Central memory CD8-positive, alpha-beta T cell (primary cell): ENCODE results near the gene OLIG1.

Experiments
- ATAC-seq: fragments of 150-1000 bp; cut with Tn5 transposase; replicated peaks from 2 replicates; pipeline ENCODE4 v1.10.0; 2022; ENCODE audit warnings: mild to moderate bottlenecking, moderate FRiP score, moderate number of reproducible peaks; ENCODE audit not compliant: poor library complexity, severe bottlenecking; ENCODE audit errors: extremely low read depth
- DNase-seq, 2 donors: peaks; one replicate each; pipeline ENCODE4 v3.0.0; 2021; ENCODE audit warnings: low spot score in 2 of 2
- H3K27ac Mint-ChIP-seq: one replicate; pipeline ENCODE4 v1.8.0; 2022; ENCODE audit warnings: low read depth, mild to moderate bottlenecking, moderate library complexity, mixed read lengths
- H3K27me3 Mint-ChIP-seq: one replicate; pipeline ENCODE4 v1.8.0; 2022; ENCODE audit warnings: mixed read lengths
- H3K36me3 Mint-ChIP-seq: one replicate; pipeline ENCODE4 v1.8.0; 2022; ENCODE audit warnings: mild to moderate bottlenecking, moderate library complexity, mixed read lengths; ENCODE audit not compliant: insufficient read depth
- H3K4me1 Mint-ChIP-seq: one replicate; pipeline ENCODE4 v1.8.0; 2022; ENCODE audit warnings: mixed read lengths
- H3K4me3 Mint-ChIP-seq: one replicate; pipeline ENCODE4 v1.8.0; 2022; ENCODE audit warnings: mild to moderate bottlenecking, moderate library complexity, mixed read lengths
- H3K9me3 Mint-ChIP-seq: one replicate; pipeline ENCODE4 v1.8.0; 2022; ENCODE audit warnings: mixed read lengths

OLIG1 gene, protein sequence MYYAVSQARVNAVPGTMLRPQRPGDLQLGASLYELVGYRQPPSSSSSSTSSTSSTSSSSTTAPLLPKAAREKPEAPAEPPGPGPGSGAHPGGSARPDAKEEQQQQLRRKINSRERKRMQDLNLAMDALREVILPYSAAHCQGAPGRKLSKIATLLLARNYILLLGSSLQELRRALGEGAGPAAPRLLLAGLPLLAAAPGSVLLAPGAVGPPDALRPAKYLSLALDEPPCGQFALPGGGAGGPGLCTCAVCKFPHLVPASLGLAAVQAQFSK

DNA sequence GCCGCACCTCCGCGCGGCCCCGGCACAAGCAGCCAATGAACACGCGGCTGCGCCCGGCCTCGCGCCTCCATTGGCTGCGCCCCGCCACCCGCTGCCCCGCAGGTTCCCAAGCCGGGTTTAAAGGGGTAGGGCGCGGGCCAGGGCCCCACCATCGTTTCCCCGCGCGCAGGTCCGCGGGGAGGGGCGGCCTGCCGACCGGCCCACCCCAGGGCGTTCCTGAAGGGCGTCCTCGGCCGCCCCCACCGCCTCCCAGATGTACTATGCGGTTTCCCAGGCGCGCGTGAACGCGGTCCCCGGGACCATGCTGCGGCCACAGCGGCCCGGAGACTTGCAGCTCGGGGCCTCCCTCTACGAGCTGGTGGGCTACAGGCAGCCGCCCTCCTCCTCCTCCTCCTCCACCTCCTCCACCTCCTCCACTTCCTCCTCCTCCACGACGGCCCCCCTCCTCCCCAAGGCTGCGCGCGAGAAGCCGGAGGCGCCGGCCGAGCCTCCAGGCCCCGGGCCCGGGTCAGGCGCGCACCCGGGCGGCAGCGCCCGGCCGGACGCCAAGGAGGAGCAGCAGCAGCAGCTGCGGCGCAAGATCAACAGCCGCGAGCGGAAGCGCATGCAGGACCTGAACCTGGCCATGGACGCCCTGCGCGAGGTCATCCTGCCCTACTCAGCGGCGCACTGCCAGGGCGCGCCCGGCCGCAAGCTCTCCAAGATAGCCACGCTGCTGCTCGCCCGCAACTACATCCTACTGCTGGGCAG, at the start of gene OLIG1:
Gene OLIG1 (plus strand): TSS at position 148 of the 750 bp plus-strand sequence. CDS start 106 bp downstream, at position 254.
- DNase-seq = no peak
- peaks cover 17% of the 10 kb centered on the region for H3K4me1 Mint-ChIP-seq
- H3K9me3 Mint-ChIP-seq = no peaks in the 10 kb centered on the region
- H3K4me3 Mint-ChIP-seq = peak within 1 kb of the TSS; percentile 71
- no peak within 1 kb of the TSS for H3K27ac Mint-ChIP-seq
- peaks cover 87% of the 10 kb centered on the region for H3K27me3 Mint-ChIP-seq
- ATAC-seq = peak; percentile 44
- H3K36me3 Mint-ChIP-seq = peaks cover 2% of the 10 kb centered on the region

DNA sequence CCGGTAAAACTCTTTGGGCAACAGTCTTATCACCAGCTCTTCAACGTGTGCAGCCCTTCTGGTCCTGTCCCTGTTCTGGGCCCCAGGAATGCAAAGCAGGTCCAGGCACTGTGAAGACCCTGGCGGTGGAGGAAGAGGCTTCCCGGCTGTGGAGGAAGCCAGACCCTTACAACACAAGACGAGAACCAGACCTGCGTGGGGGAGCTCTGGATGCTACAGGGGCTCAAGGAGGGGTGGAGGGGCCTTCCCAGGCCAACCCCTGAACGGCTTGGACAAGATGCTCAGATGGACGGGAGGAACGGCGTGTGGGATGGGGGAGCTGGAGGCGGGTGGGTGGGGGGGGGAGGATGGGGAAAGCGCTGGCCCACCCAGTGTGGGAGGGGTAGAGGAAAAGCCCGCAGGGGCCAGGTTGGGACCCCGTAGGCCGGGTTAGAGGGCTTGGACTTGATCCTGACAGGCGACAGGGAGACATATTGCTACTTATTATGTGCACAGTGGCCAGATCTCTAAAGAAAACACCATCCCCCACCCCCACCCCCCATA, 49.3 kb upstream of the OLIG1 start:
- H3K4me1 Mint-ChIP-seq = peaks cover 37% of the 10 kb centered on the region
- ATAC-seq (no peak), DNase-seq (no peak)
- H3K4me3 Mint-ChIP-seq = peak overlapping the region; percentile 68
- H3K9me3 Mint-ChIP-seq = no peaks in the 10 kb centered on the region
- H3K27me3 Mint-ChIP-seq = peaks cover 94% of the 10 kb centered on the region
- no peak overlapping the region for H3K27ac Mint-ChIP-seq
- H3K36me3 Mint-ChIP-seq = peaks cover 7% of the 10 kb centered on the region

DNA sequence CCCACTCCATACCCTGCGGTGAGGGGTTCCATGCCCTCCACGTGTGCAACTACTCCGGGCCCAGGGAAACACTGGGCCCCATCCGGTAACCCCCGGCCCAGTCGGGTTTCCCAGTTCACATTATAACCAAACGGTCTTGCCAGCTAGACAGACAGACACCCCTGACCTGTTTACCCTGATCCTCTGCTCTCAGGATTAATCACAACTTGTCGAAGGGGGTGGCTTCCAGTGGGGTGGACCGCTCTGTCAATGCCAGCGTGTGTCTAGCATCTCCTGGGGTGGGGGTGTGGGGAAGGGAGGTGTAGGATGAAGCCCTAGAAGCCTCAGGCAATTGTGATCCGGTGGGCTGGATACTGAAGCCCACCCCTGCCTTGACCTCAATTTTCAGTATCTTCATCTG, 48.8 kb upstream of the OLIG1 start:
- Mint-ChIP-seq H3K4me3 (no peak overlapping the region), H3K27me3 (peaks cover 94% of the 10 kb centered on the region), H3K4me1 (peaks cover 41% of the 10 kb centered on the region), H3K9me3 (no peaks in the 10 kb centered on the region), H3K27ac (no peak overlapping the region), H3K36me3 (peaks cover 12% of the 10 kb centered on the region)
- DNase-seq (no peak), ATAC-seq (no peak)

DNA sequence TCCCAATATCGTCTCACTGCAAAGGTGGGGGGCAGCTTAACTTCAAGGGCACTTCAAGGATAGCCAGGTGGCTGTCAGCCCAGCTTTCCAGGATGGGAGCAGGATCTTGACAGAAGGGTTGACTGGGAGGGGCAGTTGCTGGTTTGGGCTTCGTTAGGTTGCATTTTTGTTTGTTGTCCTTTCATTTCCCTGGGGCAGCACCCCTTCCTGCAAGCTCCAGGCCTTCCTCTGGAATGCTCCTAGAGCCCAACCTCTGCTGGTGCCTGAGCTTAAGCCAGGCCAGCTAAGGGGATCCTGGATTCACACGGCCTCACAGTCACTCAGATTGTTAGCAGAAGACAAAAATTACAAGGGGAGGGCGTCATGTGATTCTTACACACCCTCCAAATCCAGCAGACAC, 48.3 kb upstream of the OLIG1 start:
- Mint-ChIP-seq H3K27me3 (peaks cover 94% of the 10 kb centered on the region), H3K4me3 (no peak overlapping the region), H3K36me3 (peaks cover 15% of the 10 kb centered on the region), H3K4me1 (peaks cover 46% of the 10 kb centered on the region), H3K27ac (no peak overlapping the region), H3K9me3 (no peaks in the 10 kb centered on the region)
- DNase-seq (no peak), ATAC-seq (no peak)

DNA sequence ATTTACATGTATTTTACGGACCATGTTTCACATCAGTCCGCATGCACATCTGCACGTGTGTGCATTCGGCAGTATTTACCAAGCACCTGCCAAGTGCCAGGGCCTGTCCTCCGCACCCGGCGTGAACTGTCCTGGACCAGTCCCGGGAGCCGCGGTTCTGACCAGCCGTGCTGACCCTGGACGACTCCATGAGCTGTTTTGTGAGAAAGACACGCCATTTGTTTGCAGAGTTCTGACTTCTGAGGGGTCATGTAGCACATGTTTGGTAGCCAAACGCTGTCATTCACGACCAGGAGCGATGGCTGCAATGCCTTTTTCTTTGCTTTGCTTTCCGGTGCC, 47.5 kb upstream of the OLIG1 start:
- H3K36me3 Mint-ChIP-seq = peaks cover 17% of the 10 kb centered on the region
- peak overlapping the region; percentile 53 for H3K4me3 Mint-ChIP-seq
- peaks cover 49% of the 10 kb centered on the region for H3K4me1 Mint-ChIP-seq
- no peaks in the 10 kb centered on the region for H3K9me3 Mint-ChIP-seq
- DNase-seq (no peak), ATAC-seq (no peak)
- no peak overlapping the region for H3K27ac Mint-ChIP-seq
- peaks cover 92% of the 10 kb centered on the region for H3K27me3 Mint-ChIP-seq

DNA sequence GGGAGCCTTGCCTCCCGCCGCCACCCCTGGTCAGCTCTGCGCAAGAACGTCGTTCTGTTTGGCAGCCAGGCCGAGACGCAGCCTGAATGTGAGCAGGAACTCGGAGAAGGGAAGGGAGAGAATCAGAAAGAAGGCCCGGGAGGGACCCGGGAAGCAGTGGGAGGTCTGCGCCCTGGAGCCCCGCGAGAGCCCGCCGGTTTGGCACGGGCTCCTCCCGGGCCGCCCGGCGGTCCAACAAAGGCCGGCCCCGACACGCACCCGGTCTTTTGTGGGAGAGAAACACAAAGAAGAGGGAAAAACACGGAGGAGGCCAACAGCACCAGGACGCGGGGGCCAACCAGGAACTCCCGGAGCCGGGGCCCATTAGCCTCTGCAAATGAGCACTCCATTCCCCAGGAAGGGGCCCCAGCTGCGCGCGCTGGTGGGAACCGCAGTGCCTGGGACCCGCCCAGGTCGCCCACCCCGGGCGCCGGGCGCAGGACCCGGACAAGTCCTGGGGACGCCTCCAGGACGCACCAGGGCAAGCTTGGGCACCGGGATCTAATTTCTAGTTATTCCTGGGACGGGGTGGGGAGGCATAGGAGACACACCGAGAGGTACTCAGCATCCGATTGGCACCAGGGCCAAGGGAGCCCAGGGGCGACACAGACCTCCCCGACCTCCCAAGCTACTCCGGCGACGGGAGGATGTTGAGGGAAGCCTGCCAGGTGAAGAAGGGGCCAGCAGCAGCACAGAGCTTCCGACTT, 46.9 kb upstream of the OLIG1 start:
- DNase-seq = no peak
- ATAC-seq = no peak
- Mint-ChIP-seq H3K4me3 (peak overlapping the region; percentile 53), H3K27ac (no peak overlapping the region), H3K27me3 (peaks cover 89% of the 10 kb centered on the region), H3K36me3 (peaks cover 17% of the 10 kb centered on the region), H3K4me1 (peaks cover 49% of the 10 kb centered on the region), H3K9me3 (no peaks in the 10 kb centered on the region)

DNA sequence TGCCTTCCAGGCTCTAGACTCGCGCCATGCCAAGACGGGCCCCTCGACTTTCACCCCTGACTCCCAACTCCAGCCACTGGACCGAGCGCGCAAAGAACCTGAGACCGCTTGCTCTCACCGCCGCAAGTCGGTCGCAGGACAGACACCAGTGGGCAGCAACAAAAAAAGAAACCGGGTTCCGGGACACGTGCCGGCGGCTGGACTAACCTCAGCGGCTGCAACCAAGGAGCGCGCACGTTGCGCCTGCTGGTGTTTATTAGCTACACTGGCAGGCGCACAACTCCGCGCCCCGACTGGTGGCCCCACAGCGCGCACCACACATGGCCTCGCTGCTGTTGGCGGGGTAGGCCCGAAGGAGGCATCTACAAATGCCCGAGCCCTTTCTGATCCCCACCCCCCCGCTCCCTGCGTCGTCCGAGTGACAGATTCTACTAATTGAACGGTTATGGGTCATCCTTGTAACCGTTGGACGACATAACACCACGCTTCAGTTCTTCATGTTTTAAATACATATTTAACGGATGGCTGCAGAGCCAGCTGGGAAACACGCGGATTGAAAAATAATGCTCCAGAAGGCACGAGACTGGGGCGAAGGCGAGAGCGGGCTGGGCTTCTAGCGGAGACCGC, 46.3 kb upstream of the OLIG1 start:
- Mint-ChIP-seq H3K9me3 (no peaks in the 10 kb centered on the region), H3K27me3 (peaks cover 89% of the 10 kb centered on the region), H3K27ac (no peak overlapping the region), H3K4me1 (peaks cover 49% of the 10 kb centered on the region), H3K4me3 (peak overlapping the region; percentile 3), H3K36me3 (peaks cover 17% of the 10 kb centered on the region)
- DNase-seq (no peak), ATAC-seq (no peak)

DNA sequence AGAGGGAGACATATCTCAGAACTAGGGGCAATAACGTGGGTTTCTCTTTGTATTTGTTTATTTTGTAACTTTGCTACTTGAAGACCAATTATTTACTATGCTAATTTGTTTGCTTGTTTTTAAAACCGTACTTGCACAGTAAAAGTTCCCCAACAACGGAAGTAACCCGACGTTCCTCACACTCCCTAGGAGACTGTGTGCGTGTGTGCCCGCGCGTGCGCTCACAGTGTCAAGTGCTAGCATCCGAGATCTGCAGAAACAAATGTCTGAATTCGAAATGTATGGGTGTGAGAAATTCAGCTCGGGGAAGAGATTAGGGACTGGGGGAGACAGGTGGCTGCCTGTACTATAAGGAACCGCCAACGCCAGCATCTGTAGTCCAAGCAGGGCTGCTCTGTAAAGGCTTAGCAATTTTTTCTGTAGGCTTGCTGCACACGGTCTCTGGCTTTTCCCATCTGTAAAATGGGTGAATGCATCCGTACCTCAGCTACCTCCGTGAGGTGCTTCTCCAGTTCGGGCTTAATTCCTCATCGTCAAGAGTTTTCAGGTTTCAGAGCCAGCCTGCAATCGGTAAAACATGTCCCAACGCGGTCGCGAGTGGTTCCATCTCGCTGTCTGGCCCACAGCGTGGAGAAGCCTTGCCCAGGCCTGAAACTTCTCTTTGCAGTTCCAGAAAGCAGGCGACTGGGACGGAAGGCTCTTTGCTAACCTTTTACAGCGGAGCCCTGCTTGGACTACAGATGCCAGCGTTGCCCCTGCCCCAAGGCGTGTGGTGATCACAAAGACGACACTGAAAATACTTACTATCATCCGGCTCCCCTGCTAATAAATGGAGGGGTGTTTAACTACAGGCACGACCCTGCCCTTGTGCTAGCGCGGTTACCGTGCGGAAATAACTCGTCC, 45.5 kb upstream of the OLIG1 start:
- Mint-ChIP-seq H3K9me3 (no peaks in the 10 kb centered on the region), H3K27ac (no peak overlapping the region), H3K36me3 (peaks cover 17% of the 10 kb centered on the region), H3K4me1 (peaks cover 49% of the 10 kb centered on the region), H3K4me3 (peak overlapping the region; percentile 3), H3K27me3 (peaks cover 89% of the 10 kb centered on the region)
- DNase-seq = no peak
- no peak for ATAC-seq

DNA sequence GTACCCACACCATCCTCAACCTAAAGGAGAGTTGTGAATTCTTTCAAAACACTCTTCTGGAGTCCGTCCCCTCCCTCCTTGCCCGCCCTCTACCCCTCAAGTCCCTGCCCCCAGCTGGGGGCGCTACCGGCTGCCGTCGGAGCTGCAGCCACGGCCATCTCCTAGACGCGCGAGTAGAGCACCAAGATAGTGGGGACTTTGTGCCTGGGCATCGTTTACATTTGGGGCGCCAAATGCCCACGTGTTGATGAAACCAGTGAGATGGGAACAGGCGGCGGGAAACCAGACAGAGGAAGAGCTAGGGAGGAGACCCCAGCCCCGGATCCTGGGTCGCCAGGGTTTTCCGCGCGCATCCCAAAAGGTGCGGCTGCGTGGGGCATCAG, 44.8 kb upstream of the OLIG1 start:
- H3K4me3 Mint-ChIP-seq = no peak overlapping the region
- H3K9me3 Mint-ChIP-seq = no peaks in the 10 kb centered on the region
- no peak overlapping the region for H3K27ac Mint-ChIP-seq
- ATAC-seq (no peak), DNase-seq (no peak)
- peaks cover 17% of the 10 kb centered on the region for H3K36me3 Mint-ChIP-seq
- H3K4me1 Mint-ChIP-seq = peaks cover 47% of the 10 kb centered on the region
- peaks cover 89% of the 10 kb centered on the region for H3K27me3 Mint-ChIP-seq

DNA sequence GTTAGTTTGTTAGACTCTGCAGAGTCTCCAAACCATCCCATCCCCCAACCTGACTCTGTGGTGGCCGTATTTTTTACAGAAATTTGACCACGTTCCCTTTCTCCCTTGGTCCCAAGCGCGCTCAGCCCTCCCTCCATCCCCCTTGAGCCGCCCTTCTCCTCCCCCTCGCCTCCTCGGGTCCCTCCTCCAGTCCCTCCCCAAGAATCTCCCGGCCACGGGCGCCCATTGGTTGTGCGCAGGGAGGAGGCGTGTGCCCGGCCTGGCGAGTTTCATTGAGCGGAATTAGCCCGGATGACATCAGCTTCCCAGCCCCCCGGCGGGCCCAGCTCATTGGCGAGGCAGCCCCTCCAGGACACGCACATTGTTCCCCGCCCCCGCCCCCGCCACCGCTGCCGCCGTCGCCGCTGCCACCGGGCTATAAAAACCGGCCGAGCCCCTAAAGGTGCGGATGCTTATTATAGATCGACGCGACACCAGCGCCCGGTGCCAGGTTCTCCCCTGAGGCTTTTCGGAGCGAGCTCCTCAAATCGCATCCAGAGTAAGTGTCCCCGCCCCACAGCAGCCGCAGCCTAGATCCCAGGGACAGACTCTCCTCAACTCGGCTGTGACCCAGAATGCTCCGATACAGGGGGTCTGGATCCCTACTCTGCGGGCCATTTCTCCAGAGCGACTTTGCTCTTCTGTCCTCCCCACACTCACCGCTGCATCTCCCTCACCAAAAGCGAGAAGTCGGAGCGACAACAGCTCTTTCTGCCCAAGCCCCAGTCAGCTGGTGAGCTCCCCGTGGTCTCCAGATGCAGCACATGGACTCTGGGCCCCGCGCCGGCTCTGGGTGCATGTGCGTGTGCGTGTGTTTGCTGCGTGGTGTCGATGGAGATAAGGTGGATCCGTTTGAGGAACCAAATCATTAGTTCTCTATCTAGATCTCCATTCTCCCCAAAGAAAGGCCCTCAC, 44.2 kb upstream of the OLIG1 start, which contains the start of gene OLIG2:
Gene OLIG2 (plus strand): TSS at position 447 of the 954 bp plus-strand sequence. CDS start 928 bp downstream, outside the sequence.
- peaks cover 89% of the 10 kb centered on the region for H3K27me3 Mint-ChIP-seq
- no peaks in the 10 kb centered on the region for H3K9me3 Mint-ChIP-seq
- peaks cover 41% of the 10 kb centered on the region for H3K4me1 Mint-ChIP-seq
- peak within 1 kb of the TSS; percentile 45 for H3K4me3 Mint-ChIP-seq
- peaks cover 17% of the 10 kb centered on the region for H3K36me3 Mint-ChIP-seq
- DNase-seq = no peak
- peak within 1 kb of the TSS; percentile 50 for H3K27ac Mint-ChIP-seq
- ATAC-seq = no peak

DNA sequence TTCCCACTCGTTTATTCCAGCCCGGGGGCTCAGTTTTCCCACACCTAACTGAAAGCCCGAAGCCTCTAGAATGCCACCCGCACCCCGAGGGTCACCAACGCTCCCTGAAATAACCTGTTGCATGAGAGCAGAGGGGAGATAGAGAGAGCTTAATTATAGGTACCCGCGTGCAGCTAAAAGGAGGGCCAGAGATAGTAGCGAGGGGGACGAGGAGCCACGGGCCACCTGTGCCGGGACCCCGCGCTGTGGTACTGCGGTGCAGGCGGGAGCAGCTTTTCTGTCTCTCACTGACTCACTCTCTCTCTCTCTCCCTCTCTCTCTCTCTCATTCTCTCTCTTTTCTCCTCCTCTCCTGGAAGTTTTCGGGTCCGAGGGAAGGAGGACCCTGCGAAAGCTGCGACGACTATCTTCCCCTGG, 43.5 kb upstream of the OLIG1 start:
- DNase-seq (no peak), ATAC-seq (no peak)
- H3K4me1 Mint-ChIP-seq = peaks cover 40% of the 10 kb centered on the region
- no peaks in the 10 kb centered on the region for H3K9me3 Mint-ChIP-seq
- H3K4me3 Mint-ChIP-seq = peak overlapping the region; percentile 45
- peak overlapping the region; percentile 50 for H3K27ac Mint-ChIP-seq
- peaks cover 89% of the 10 kb centered on the region for H3K27me3 Mint-ChIP-seq
- peaks cover 15% of the 10 kb centered on the region for H3K36me3 Mint-ChIP-seq
